T1000 (cell line): Measurements from ENCODE around the gene YAP1.

Source experiments
- DNase-seq: peaks from one replicate; lab custom pipeline; 2025; ENCODE audit warnings: mixed read lengths; lab: John Stamatoyannopoulos, UW

YAP1 gene

DNA sequence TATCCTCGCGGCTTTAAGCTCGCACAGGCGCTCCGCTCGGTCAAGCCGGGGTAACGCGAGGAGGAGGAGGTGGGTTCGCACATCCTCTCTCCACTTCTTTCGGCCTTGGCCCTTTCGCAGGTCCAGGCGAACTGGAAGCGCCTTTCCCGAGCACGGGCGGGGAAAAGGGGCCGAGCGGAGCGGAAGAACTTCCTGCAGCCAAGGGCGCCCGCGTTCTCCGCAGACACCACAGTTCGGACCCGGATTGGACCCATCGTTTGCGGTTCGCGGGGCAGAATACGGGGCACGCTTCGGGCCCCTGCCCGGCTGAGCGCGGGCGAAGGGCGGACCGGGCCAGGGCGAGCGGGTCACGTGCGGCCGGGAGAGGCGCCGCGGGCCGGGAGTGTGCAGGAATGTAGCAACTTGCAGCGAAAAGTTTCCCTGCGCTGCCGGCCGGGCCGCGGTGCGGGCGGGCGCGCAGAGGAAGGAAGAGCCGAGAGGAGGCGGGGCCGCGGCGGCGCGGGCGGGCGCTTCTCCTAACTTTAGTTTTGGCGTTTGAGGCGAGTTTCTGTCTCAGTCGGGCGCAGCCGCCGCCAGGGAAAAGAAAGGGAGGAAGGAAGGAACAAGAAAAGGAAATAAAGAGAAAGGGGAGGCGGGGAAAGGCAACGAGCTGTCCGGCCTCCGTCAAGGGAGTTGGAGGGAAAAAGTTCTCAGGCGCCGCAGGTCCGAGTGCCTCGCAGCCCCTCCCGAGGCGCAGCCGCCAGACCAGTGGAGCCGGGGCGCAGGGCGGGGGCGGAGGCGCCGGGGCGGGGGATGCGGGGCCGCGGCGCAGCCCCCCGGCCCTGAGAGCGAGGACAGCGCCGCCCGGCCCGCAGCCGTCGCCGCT, at the start of gene YAP1:
Gene YAP1 (plus strand): TSS at position 552 of the 865 bp plus-strand sequence. CDS start 402 bp downstream, outside the sequence.
- DNase-seq = peak; percentile 69

DNA sequence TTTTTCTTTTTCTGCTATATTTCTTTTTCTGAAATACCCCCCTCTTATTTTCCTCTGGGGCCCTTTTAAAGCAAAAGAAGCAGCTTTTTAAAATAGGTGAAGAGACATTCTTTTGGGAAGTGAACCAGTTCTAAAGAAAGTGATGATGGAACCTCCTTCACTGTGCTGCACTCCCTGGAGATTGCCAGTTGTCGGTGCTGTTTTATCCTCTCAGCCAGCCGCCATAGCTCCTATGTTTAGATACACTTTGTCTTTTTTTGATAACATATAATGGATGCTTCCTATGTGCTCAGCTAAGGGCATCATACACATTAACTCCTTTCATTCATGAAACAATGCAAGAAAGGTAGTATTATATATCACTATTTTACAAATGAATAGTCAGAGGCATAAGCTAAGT, 49.0 kb upstream of the YAP1 start:
- DNase-seq = no peak

- DNase-seq = no peak
Observed at GRCh38 chr11:102062106-102062505, 48.1 kb upstream of the YAP1 start.

DNA sequence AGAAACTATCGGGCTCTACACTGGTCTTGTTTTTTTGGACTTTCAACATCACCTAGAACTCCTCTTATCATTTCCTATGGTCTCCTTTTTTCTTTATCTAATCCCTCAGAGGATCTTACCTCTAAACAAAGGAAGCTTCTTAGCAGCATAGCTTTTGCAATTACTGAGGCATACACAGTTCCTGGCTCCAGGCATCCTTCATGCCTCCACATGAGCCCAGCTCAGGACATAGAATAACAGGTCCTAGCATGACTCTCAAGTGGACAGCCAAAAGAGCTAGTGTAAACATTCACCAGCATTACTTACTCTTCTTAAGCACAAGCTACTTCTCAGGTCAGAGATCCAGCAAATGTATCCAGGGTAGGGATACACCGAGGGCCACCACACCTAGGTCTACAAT, 45.9 kb upstream of the YAP1 start:
- DNase-seq = no peak

GRCh38 chr11:102070766-102071165, 39.5 kb upstream of the YAP1 start:
- DNase-seq = no peak

DNA sequence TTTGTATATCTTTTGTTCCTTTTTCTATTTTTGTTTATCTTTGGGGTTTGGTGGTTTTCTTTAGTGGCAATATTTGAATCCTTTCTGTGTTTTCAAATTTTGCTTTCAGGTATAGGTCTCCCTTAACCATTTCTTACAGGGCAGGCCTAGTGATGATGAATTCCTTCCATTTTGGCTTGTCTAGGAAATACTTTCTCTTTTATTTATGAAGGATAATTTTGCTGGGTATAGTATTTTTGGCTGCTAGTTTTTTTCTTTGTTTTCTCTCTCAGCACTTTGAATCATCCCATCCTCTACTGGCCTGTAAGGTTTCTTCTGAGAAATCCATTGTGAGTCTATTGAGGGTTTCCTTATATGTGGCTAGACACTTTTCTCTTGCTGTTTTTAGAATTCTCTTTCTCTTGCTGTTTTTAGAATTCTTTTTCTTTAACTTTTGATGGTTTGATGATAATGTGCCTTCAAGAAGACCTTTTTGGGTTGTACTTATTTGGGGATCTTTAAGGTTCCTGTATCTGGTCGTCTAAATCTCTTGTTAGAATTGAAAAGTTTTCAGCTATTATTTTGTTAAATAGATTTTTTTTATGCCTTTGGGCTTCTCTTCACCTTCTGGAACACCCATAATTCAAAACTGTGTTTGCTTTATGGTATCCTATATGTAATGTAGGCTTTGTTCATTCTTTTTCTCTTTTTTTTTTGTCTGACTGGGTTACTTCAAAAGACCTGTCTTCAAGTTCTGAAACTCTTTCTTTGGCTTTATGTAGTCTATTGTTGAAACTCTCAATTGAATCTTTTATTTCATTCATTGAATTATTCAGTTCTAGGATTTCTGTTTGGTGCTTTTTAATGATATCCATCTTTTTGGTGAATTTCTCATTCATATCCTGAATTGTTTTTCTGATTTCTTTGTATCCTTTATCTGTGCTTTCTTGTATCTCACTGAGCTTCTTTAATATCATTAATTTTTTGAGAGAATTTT, 38.5 kb upstream of the YAP1 start:
- DNase-seq = no peak

DNA sequence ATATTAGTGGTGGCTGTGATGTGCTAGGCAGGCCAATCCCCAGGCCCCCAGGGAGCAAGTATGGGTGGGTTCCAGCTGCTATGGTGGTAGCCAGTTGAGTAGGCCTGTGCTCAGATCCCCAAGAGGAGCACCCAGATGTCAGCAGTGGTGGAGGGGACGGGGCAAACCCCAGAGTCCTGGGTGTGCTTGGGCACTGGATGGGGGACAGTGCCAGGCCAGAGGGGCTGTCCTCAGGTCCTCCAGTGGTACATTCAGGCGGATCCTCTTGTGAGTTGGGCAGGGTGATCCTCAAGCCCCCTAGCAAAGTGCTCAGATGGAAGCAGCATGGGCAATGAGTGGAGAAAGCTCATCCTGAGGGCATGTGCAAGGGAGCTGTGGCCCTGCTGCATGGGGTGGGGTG, 37.0 kb upstream of the YAP1 start:
- DNase-seq = no peak

DNA sequence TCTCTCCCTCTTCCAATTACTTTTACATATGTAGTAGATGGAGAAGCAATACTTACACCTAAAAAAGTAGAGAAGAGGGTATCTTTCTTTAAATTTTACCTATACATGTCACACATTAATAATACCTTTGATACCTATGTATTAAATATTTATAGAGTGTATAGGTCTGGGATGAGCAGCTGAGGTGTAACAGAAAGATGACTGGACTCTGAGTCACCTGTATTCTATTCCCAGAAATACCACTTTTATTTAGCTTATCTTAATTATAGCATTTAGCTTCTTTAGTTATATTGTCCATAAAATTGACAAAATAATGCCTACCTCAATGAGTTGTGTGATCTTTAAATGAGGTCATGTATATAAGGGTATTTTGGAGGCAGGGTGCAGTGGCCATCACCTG, 30.6 kb upstream of the YAP1 start:
- no peak for DNase-seq

- no peak for DNase-seq
Observed at GRCh38 chr11:102081313-102081712, 28.9 kb upstream of the YAP1 start.

GRCh38 chr11:102085864-102086551, 24.2 kb upstream of the YAP1 start:
- no peak for DNase-seq

GRCh38 chr11:102097186-102097585, 13.1 kb upstream of the YAP1 start:
- no peak for DNase-seq

DNA sequence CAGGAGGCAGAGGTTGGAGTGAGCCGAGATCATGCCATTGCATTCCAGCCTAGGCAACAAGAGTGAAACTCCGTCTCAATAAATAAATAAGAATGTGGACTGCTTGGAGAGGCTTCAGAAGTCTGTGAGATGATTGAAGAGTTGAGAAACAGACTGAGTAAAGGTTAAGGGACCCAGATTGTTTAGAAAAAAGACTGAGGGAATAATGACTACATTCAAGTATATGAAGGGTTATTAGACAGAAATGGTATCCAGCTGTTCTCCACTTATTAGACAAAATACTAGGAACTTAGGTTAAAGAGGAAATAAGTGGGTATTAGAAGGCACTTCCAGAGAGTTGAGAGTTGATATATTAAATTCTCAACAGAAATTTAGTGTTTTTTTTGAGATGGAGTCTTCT, 10.5 kb upstream of the YAP1 start:
- no peak for DNase-seq

DNA sequence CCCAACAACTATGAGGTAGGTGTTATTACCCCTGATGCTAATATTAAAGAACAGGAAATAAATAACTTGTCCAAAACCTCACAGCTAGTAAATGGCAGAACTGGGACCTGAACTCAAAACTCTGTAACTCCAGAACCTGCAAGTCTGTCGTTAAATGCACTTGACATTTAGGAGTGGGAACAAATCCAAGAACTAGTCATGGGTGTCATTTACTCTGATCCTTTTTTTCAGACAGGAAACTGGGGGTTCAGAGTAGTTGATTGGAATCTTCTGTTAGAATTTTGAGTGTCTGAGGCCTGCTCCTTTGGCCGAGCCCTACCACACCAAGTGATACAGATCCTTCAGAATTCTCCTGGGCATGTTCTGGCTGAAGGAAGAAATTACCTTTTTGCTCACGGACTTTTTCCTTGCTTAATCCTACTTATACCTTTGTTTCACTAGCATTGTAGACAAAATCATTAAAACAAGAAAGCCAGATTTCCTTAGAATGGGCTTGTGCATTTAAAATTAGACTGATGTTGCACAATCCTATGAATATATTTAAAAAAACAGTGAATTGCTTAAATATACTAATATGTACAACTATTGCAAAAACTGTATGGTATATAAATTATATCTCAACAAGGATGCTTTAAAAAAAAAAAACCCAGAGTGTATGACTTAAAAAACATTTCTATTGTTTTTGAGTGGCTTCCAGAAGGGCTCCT, 1.4 kb upstream of the YAP1 start:
- DNase-seq = no peak

DNA sequence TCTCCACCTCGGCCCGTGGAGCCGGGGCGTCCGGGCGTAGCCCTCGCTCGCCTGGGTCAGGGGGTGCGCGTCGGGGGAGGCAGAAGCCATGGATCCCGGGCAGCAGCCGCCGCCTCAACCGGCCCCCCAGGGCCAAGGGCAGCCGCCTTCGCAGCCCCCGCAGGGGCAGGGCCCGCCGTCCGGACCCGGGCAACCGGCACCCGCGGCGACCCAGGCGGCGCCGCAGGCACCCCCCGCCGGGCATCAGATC, 439 bp downstream of the YAP1 start:
- DNase-seq = no peak

GRCh38 chr11:102111011-102111786, 952 bp downstream of the YAP1 start:
- DNase-seq = peak; percentile 18

DNA sequence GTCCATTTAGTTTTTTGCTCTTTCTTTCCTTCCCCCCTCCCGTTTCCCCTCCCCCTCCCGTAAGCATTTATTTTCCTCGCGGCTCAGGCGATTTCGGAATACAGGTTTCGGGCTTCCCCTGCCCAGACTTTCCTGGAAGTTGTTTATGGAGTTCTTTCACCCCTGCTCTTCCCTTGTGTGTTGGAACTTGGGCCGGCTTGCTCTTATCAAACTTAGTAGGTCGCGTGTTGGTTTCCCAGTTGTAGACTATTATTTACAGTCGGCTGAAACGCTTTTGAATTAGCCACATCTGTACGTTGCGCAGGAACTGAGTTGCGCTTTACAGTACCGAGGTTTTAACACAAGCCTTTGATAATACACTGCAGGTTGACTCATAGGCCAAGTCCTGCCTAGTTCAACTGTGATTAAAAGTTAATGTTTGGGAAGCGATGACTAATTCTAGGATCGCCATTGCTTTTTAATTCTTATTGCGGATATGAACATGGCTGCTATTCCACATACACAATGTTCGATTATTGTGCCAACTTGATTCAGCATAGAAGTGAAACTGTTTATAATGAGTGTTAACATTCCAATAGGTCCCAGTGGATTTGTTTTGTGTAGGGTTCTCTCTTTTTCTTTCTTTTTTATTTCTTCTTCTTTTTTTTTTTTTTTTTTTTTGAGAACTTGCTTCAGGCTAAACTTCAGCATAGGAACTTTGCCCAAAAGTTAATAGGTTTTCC, 1.7 kb downstream of the YAP1 start:
- DNase-seq = peak; percentile 24

- DNase-seq = no peak
Observed at GRCh38 chr11:102112509-102112821, 2.2 kb downstream of the YAP1 start.

DNA sequence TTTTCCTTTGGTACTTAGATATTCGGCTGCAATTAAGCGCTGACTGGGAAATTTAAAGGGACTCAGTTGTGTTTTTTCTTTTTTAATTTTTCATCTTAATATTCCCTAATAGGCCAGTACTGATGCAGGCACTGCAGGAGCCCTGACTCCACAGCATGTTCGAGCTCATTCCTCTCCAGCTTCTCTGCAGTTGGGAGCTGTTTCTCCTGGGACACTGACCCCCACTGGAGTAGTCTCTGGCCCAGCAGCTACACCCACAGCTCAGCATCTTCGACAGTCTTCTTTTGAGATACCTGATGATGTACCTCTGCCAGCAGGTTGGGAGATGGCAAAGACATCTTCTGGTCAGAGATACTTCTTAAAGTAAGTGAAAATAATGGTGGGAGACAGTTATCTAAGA, 3.8 kb downstream of the YAP1 start:
- DNase-seq = no peak

- DNase-seq = no peak
Observed at GRCh38 chr11:102115557-102115956, 5.3 kb downstream of the YAP1 start.

GRCh38 chr11:102116453-102117205, 6.4 kb downstream of the YAP1 start:
- DNase-seq = no peak
